Hepatocyte (in vitro differentiated cells): ENCODE data around the gene SHC3. TPM values are rescaled to one million over a fixed set of nuclear protein-coding genes. Genes with fewer than 3 reads are reported as not detected.
A peak's percentile ranks its signal among the peaks of the same experiment; 100 is the strongest.

Experiments
- DNase-seq: peaks from one replicate; pipeline ENCODE4 v3.0.0-alpha.2; 2016; ENCODE audit warnings: low spot score
- H2AFZ ChIP-seq: fragments of 200-600 bp; sonication (generic); 2 replicates; pipeline ENCODE4 v1.6.0; 2016; ENCODE audit warnings: antibody characterized with exemption, mild to moderate bottlenecking
- H3K27ac ChIP-seq: fragments of 200-600 bp; sonication (generic); 2 replicates; pipeline ENCODE4 v1.5.1; 2016; ENCODE audit warnings: mild to moderate bottlenecking
- H3K27me3 ChIP-seq: fragments of 200-600 bp; sonication (generic); 2 replicates; pipeline ENCODE4 v1.6.1; 2016
- H3K36me3 ChIP-seq: fragments of 200-600 bp; sonication (generic); replicated peaks from 2 replicates; pipeline ENCODE4 v1.5.1; 2016; ENCODE audit warnings: low read depth; ENCODE audit not compliant: insufficient read depth
- H3K4me1 ChIP-seq: fragments of 200-600 bp; sonication (generic); 2 replicates; pipeline ENCODE4 v1.5.1; 2016; ENCODE audit warnings: mild to moderate bottlenecking, moderate library complexity; ENCODE audit not compliant: insufficient read depth
- H3K4me2 ChIP-seq: fragments of 200-600 bp; sonication (generic); 2 replicates; pipeline ENCODE4 v1.6.0; 2016
- H3K4me3 ChIP-seq: fragments of 200-600 bp; sonication (generic); 2 replicates; pipeline ENCODE4 v1.5.1; 2016; ENCODE audit warnings: mild to moderate bottlenecking
- H3K79me2 ChIP-seq: fragments of 200-600 bp; sonication (generic); 2 replicates; pipeline ENCODE4 v1.6.0; 2017; ENCODE audit warnings: mild to moderate bottlenecking
- H3K9me2 ChIP-seq: fragments of 200-600 bp; sonication (generic); replicated peaks from 2 replicates; pipeline ENCODE4 v1.6.0; 2017; ENCODE audit warnings: mild to moderate bottlenecking; ENCODE audit not compliant: insufficient read depth
- H3K9me3 ChIP-seq: fragments of 200-600 bp; sonication (generic); 2 replicates; pipeline ENCODE4 v1.5.1; 2016; ENCODE audit warnings: low read depth, mild to moderate bottlenecking
- H4K20me1 ChIP-seq: fragments of 200-600 bp; sonication (generic); 2 replicates; pipeline ENCODE4 v1.6.0; 2016; ENCODE audit warnings: mild to moderate bottlenecking; ENCODE audit not compliant: insufficient read depth, poor library complexity, severe bottlenecking
- EZH2 ChIP-seq: fragments of 200-600 bp; sonication (generic); IDR thresholded peaks from 2 replicates; pipeline ENCODE4 v1.6.1; 2016; ENCODE audit warnings: antibody characterized with exemption, mild to moderate bottlenecking, borderline replicate concordance
- EZH2phosphoT487 ChIP-seq: fragments of 200-600 bp; sonication (generic); IDR thresholded peaks from one replicate; pipeline ENCODE4 v1.6.1; 2018; ENCODE audit warnings: antibody characterized with exemption, mild to moderate bottlenecking, low read depth, moderate library complexity; ENCODE audit not compliant: unreplicated experiment, severe bottlenecking
- WGBS: methylation state at CpG from one replicate; pipeline ENCODE4 v1.1.6; 2016; ENCODE audit warnings: low lambda C conversion rate; ENCODE audit errors: missing lambda C conversion rate; 5-methylcytosine and 5-hydroxymethylcytosine counted together
- polyA plus RNA-seq: library from polyadenylated mRNA; unstranded; fragments of >200 nt; fragmentation: Nextera tagmentation; extraction: Ambion mirVana; gene quantifications from 2 replicates; pipeline ENCODE4 v1.2.1, GENCODE V29; 2016
- total RNA-seq: library from RNA; depleted of rRNA; stranded (reverse); fragments of >200 nt; gene quantifications from 2 replicates; pipeline ENCODE4 v1.2.3, GENCODE V29; 2014
- TF ChIP-seq, protein P1 (sequence below): fragments of 200-600 bp; sonication (generic); IDR thresholded peaks from 2 replicates; pipeline ENCODE4 v1.5.1; 2016; ENCODE audit warnings: antibody characterized with exemption, mild to moderate bottlenecking; ENCODE audit not compliant: poor library complexity

SHC3 gene
- total and polyA plus RNA-seq, 2 experiments from 2014 or later, result 1.5 to 1.8 TPM

DNA sequence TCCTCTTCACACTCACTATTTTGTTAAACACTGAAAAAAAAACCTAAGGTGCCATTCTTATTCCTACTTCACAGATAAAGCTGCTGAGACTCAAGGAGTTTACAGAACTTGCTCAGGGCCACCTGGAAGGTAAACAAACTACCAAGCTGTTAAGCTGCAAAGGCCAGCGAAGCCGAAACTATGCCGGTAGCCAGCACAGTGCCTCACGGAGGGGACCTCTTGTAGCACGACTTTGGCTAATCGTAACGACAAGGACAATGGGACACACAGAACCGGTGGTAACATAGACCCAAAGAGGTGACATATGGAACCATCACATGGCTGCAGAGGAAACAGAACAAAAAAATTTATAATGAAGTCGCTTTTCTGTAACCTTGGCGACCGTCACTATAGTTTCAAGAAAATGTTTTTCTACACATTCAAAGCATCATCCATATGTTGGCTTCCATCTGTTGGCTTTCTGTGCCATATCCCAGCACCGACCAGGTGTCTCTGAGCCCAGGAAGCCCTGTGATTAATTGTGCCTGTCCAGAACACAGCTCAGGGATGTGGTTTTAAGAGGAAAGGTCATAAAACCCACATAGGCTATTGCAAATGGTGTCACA is 127.1 kb downstream of the SHC3 start:
- Histone ChIP-seq H2AFZ (no peak overlapping the region), H3K36me3 (no peaks in the 10 kb centered on the region), H3K4me1 (no peaks in the 10 kb centered on the region), H3K9me2 (no peaks in the 10 kb centered on the region), H3K4me3 (no peak overlapping the region), H3K27ac (peak overlapping the region; percentile 68), H4K20me1 (no peaks in the 10 kb centered on the region), H3K4me2 (no peak overlapping the region), H3K79me2 (no peaks in the 10 kb centered on the region), H3K9me3 (no peaks in the 10 kb centered on the region), H3K27me3 (no peaks in the 10 kb centered on the region)
- TF ChIP-seq EZH2, result no peak
- no peak for TF ChIP-seq EZH2phosphoT487
- TF ChIP-seq, protein P1, sequence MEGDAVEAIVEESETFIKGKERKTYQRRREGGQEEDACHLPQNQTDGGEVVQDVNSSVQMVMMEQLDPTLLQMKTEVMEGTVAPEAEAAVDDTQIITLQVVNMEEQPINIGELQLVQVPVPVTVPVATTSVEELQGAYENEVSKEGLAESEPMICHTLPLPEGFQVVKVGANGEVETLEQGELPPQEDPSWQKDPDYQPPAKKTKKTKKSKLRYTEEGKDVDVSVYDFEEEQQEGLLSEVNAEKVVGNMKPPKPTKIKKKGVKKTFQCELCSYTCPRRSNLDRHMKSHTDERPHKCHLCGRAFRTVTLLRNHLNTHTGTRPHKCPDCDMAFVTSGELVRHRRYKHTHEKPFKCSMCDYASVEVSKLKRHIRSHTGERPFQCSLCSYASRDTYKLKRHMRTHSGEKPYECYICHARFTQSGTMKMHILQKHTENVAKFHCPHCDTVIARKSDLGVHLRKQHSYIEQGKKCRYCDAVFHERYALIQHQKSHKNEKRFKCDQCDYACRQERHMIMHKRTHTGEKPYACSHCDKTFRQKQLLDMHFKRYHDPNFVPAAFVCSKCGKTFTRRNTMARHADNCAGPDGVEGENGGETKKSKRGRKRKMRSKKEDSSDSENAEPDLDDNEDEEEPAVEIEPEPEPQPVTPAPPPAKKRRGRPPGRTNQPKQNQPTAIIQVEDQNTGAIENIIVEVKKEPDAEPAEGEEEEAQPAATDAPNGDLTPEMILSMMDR, result no peak
- DNase-seq, result no peak
- 85% methylated on average over 12 of the region's 12 CpGs for WGBS

DNA sequence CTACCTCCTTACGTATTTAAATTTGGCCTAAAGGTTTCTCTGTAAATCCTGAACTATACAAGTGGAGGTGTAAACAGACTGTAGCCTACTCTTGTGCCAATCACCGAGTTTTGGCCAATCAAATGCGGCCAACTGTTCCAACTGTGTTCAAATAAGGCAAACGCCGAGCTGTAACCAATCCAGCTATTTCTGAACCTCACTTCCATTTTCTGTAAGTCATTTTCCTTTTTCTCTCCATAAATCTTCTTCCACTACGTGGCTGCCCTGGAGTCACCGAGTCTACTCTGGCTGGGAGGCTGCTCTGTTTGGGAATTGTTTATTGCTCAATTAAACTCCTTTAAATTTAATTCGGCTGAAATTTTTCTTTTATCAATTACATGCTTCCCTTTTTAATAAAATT is 129.0 kb downstream of the SHC3 start:
- Histone ChIP-seq H3K9me3 (no peaks in the 10 kb centered on the region), H3K4me1 (no peaks in the 10 kb centered on the region), H3K9me2 (no peaks in the 10 kb centered on the region), H3K27ac (no peak overlapping the region), H2AFZ (no peak overlapping the region), H3K27me3 (no peaks in the 10 kb centered on the region), H4K20me1 (no peaks in the 10 kb centered on the region), H3K4me2 (no peak overlapping the region), H3K36me3 (no peaks in the 10 kb centered on the region), H3K4me3 (no peak overlapping the region), H3K79me2 (no peaks in the 10 kb centered on the region)
- TF ChIP-seq EZH2phosphoT487, result no peak
- TF ChIP-seq, protein P1, result no peak
- TF ChIP-seq EZH2, result no peak
- no peak for DNase-seq
- WGBS, result 81% methylated on average over 8 of the region's 8 CpGs

DNA sequence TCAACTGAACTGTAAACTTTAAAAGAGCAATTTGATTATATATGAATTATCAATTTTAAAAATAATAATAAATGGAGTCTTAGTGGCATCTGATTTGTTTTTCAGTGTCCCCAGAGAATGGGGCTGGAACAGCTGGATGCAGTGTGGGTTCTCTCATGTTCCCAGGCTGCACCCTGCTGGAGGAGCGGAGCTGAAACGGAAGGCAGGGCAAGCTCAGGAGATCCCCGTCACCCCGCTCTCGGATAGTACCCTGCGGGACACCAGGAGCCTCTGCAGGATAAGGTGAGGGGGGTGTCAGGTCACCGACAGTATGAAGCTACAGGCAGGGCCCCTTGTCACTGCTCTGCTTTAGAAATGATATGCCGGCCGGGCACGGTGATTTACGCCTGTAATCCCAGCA is 130.0 kb downstream of the SHC3 start:
- Histone ChIP-seq H3K36me3 (no peaks in the 10 kb centered on the region), H2AFZ (no peak overlapping the region), H3K4me3 (no peak overlapping the region), H3K9me2 (no peaks in the 10 kb centered on the region), H3K4me1 (no peaks in the 10 kb centered on the region), H3K9me3 (no peaks in the 10 kb centered on the region), H3K4me2 (no peak overlapping the region), H3K27me3 (no peaks in the 10 kb centered on the region), H3K27ac (no peak overlapping the region), H4K20me1 (no peaks in the 10 kb centered on the region), H3K79me2 (no peaks in the 10 kb centered on the region)
- no peak for DNase-seq
- TF ChIP-seq, protein P1, result no peak
- TF ChIP-seq EZH2 (no peak), EZH2phosphoT487 (no peak)
- 94% methylated on average over 11 of the region's 11 CpGs for WGBS

DNA sequence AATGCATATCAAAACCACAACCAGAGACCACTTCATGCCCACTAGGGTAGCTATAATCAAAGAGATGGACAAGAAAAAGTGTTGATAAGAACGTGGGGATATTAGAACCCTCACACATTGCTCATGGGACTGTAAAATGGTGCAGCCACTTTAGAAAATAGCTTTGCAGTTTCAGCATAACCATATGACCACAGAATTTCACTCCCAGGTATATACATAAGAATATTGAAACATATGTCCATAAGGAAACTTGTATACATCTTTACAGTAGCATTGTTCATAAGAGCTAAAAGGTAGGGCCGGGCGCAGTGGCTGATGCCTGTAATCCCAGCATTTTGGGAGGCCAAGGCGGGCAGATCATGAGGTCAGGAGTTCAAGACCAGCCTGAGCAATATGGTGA is 131.0 kb downstream of the SHC3 start:
- no peak for DNase-seq
- Histone ChIP-seq H3K27me3 (no peaks in the 10 kb centered on the region), H3K4me2 (no peak overlapping the region), H4K20me1 (no peaks in the 10 kb centered on the region), H3K4me3 (no peak overlapping the region), H3K79me2 (no peaks in the 10 kb centered on the region), H2AFZ (no peak overlapping the region), H3K9me2 (no peaks in the 10 kb centered on the region), H3K9me3 (no peaks in the 10 kb centered on the region), H3K4me1 (no peaks in the 10 kb centered on the region), H3K27ac (no peak overlapping the region), H3K36me3 (no peaks in the 10 kb centered on the region)
- WGBS, result 89% methylated on average over 3 of the region's 4 CpGs
- TF ChIP-seq, protein P1, result no peak
- TF ChIP-seq EZH2 (no peak), EZH2phosphoT487 (no peak)
